Stimulated activated CD4-positive, alpha-beta T cell treated with anti-CD3 and anti-CD28 coated beads, Interleukin-2, amount 100 ng/mL, for 4 hours (primary cell): Measurements from ENCODE around the gene CA10.

Source experiments
- DNase-seq: peaks from one replicate; pipeline ENCODE4 v3.0.0-alpha.2; 2020; ENCODE audit warnings: low read depth

CA10 gene

DNA sequence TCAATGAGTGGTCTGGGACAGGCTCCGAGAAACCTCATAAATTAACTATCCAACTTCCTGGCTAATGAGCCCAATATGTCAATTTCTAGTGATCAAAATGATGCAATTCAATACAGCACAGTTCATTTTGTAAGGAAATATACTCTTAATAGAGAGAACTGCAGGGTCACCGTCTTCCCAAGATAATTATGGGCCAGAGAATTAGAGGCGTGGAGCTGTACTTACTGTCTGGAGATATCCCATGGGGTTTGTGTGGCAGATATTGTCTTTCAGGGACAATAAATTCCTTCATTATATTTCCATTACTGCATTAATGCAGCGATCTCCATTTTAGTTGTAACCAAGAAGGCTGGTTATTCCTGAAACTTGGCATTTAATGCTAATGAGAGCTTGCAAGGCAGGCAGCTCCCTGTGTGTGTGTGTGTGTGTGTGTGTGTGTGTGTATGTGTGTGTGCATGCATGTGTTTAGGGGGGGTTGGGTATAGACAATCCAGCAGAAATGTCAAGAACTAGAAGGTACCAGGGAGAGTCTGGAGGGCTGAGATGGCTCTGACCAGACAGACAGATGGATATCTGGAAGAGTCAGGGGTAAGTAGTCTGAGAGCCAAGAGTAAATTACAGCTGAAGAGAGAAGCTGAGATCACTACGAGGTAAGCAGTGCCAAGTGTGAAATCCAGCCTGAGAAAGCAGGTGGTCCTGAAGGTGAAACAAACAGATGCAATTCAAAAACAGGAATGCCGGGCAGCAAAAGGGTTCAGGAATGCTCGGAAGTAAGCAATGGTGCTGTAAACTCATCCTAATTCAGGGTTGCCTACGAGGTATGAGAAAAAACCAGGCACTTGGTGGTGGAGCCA, 393.0 kb downstream of the CA10 start:
- no peak for DNase-seq

DNA sequence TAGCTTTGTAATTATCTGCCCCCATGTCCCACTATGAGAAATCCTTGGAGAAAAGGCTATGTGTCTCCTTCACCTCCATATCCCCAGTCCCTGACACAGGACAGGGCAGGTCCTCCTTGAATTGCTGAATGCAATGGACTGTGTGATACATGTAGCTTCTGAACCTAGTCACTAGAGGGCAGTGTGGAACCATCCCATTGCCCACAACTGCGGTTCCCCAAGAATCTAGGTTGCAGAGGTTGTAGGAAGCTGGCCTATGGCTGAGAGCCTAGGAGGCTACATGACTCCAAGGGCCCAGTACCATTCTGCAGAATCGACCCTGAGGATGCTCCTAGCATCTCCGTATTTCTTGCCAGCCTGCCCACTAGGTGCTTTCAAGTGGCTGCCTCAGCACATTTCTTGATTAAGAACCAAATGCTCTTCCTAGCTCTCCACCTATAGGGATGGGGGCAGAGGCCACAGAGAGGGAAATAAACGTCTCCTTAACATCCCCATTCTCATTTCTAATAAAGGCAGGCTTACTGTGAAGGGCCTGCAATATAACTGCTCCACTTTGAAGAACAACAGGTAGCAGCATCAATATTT, 394.0 kb downstream of the CA10 start:
- peak; percentile 13 for DNase-seq

DNA sequence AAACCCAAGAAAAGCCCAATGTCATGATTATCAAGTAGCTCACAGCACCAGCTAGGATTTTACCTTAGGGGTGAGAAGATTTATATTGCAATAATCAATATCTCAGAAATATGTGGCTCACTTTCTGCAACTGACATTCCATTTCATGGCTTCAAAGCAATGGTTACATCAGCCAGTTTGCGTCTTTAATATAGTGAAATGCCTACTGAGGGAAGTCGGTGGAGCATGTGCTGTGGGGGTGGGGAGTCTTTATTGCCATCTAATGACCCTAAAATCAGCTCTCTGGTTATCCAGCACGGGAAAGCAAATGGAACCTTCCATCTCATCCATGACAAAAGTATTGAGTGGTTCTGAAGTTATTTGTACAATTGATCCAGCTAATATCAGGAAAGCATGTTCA, 395.5 kb downstream of the CA10 start:
- DNase-seq = no peak

DNA sequence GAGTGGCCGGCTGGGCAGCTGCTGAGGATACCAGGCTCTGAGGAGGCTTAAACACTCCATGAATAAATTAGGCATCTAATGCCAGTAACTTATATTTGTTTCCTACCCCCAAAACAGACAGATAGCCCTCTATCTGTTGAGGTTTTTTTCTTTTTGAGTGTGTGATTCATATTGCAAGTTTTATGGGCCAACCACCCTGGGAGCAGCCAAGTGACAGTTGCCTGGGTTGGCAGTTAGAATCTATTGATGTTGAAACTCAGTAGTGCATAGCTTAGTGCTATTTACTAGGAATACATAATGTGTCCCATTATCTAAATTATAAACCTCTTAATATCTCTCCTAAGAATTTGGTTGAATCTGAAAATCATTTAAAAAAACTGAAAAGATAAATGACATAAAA, 397.4 kb downstream of the CA10 start:
- no peak for DNase-seq

DNA sequence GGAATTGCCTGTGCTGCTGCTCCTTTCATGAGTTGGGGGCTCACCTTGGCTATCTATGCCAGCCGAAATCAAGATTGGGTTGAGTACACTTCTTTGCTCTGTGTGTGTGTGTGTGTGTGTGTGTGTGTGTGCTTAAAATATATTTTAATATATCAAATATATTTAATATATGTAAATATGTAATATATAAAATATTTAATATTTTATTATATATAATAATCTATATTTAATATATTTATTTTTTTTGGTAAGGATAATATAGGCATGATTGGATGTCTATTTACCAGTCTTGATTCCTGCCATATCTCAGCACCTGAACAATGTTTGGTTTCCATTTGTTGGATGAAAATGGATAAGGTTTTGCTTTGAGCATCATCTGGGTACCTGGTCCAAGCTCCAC, 399.3 kb downstream of the CA10 start:
- no peak for DNase-seq

DNA sequence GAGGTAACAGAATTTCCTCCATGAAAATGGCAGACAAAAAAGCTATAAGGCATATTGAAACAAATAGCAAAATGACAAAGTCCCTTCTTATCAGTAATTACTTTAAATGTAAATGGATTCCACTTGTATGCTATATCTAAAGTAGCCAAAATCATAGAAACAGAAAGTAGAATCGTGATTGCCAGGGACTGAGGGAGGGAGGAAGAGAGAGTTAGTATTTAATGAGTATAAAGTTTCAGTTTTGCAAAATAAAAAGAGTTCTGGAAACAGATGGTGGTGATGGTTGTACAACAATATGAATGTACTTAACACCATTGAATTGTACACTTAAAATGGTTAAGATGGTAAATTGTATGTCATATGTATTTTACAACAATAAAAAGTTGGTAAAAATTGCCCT, 407.4 kb downstream of the CA10 start:
- DNase-seq = no peak

DNA sequence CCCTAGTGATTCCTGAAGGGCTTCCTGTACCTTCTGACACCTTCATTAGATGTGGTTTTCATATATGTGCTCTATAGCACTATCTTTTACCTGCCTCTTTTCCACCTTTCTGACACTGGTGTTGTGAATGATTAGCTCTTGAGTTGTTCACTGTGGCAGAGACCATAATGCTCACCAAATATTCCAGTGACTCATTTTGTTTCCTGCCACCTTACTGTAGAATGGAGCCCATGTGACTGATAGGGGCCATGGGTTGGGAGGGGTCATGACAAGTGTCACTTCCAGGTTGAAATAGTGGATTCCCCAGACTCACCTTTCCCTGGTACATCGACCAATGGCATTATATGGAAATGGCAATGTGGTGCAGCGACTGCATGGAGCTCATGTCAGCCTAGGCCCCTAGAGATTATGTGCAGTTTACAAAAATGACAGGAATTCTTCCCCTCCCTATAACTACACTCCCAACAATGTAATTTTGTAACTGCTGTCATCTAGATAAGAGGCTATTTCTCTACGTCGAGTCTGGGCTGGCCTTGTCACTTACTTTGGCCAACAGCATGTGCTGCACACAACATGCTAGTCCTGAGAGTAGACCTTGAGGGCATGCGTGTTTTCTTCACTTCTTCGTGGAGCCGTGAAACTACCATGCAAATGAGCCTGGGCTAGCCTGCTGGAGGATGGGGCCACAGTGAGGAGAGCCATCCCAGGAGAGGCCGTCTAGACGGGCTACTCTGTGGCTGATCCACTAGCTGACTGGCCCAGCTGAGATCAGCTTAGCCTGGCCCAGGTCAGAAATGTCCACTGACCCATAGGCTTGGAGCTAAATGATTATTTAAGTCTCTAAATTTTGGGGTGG, 409.5 kb downstream of the CA10 start:
- no peak for DNase-seq

DNA sequence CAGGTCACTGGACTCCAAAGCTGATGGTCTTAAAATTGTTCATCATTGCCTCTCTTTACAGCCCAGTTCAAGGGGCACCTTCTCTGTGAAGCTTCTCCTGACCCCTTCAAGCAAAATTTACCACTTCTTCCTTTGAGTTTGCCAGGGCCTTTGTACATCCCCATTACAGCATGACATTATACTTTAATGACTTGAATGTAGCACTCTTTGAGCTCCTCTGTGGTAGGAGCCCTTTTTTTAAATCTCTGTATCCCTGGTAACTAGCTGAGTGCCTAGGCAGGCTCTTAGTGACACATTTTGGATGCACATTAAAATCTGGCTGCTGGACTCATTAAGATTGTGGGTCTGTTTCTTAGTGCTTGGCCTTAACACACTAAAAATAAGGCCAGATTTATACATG, 412.1 kb downstream of the CA10 start:
- no peak for DNase-seq

DNA sequence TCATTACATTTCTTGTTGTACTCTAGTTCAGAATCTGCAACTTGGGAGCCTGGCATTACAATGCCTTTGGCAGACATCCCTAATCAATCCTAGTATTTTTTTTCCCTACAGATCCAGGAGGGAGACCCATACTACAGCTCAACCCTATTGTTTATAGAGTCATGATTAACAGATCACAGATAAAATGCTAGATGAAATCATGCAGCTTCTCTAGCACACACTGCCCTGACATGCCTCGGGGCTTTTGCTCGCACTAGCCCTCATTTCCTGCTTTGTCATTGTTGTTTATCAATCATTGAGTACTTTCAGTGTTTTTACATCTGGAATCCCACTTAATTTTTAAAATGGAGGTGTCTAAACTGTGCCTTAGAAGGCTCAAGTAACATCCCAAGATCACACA, 412.5 kb downstream of the CA10 start:
- DNase-seq = no peak

DNA sequence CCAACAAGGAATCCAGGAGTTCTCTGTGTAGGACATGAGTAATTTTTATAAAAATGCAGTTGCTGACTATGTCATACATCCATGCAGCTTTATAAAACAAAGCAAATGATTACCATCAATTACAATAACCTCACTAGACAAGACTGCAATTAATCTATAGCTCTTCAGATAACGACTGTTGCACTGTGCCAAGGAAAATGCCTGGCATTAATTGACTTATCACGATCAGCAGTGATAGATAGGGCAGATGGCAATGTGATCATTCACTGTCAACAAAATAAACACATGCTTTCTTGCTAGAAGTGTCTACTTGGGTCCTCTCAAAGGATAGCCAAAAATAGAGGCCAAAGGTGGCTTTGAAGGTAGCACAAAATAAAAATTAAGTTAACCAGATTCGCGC, 415.0 kb downstream of the CA10 start:
- DNase-seq = no peak

DNA sequence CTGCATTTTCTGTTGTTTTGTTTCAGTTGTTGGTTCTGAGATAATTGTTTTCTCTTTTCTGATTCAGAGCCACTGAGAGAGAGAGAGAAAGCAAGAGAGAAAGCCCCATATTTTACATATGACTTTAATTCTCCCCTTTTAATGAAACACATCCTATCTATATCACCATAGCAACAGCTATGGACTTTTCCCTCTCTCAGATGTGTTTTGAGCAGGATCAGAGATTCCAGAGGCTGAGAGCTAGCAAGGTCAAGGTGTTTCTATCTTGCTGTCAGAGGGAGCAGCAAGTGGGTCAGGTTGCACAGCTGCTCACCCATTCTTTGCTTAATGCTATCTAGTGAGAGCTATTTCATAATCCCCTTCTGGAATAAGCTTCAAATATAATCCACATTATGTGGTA, 415.9 kb downstream of the CA10 start:
- DNase-seq = no peak

DNA sequence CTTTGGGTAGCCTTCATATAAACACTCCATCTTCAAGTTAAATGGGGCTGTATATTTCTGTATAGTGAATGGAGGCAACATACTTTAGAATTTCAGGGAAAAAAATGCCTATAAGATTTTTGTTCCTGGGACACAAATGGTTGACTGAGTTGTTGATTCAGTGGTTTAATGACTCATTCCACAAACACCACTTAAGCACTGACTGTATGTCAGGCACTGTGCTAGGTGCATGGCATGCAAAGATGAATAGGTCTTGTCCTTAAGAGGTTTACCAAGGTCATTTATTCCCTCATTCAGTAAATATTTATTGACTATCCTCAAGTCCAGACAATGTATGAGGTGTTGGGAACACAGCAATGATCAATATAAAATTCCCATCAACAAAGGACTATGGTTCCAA, 417.1 kb downstream of the CA10 start:
- DNase-seq = no peak

DNA sequence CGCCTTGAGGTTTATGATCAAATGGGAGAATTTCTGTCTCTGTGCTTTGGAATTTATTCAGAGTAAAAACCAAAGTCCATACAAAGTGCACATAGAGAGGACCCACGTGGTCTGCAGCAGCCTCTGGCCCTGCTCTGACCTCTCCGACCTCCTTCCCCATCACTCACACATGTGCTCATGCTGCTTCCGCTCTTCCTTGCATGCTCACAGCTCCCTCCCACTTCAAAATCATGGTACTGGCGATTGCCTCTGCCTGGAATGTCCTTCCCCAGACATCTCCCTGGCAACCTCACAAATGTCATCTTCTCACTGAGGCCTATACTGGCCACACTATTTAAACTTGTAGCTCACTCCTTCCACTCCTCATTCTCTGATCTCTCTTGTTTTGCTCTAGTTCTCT, 418.0 kb downstream of the CA10 start:
- no peak for DNase-seq

DNA sequence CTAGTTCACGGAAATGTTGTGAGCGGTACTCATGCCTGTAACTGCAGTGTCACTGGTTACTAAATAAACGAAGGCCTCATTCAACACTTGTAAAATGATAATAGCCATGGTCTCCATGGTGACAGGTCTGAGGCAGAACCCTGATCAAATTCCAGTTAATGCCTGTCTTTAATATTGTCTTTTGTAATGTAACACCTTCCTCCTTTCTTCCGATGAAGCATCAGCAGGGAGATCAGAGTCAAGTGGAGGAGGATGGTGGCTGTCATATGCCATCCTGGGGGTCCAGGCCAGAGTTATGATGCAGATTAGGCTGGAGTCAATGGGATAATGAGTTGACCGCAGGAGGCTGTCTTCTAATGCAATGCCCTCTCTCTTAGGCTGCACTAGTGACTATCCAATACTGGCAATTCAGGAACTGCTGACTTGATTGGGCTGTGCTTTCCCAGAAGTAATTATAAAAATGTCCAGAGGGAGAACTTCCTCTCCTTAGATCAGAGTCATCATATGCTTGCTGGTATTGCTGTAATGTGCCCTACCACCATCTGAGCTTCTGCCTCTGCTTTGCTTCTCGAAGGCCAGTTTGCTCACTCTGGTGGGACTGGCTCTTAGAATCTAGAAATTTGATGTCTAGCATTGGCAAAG, 419.1 kb downstream of the CA10 start:
- no peak for DNase-seq

DNA sequence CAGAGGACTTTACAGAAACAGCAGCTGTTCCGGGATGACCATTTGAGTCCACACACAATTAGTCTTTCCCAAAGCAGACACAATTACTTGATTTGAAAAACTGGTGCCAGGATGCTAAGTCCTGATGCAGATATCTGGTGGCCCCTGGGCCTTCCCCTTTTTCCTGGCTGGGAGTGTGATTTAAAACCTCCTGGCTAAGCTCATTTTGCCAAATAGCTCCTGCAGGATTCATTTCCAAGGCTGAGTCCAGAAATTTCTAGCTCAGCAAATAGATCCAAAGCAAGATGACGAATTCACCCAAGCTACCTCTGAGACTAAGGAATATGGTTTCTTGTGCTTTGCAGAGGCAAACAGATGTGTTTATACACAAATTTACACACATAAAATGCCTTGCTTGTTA, 422.2 kb downstream of the CA10 start:
- DNase-seq = no peak

DNA sequence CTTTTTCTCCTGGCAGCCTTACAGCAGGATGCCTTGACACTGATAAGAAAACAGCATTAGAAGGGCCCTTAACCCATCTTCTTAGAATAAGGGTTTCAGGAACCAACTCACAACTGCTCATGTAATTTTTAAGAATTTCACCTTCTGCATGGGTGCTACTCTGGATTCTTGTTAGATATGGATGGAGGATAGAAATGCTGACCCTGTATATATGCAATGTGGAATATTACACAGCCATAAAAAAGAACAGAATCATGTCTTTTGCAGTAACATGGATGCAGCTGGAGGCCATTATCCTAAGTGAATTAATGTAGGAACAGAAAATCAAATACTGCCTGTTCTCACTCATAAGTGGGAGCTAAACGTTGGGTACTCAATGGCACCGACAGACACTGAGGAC, 423.5 kb downstream of the CA10 start:
- DNase-seq = no peak

DNA sequence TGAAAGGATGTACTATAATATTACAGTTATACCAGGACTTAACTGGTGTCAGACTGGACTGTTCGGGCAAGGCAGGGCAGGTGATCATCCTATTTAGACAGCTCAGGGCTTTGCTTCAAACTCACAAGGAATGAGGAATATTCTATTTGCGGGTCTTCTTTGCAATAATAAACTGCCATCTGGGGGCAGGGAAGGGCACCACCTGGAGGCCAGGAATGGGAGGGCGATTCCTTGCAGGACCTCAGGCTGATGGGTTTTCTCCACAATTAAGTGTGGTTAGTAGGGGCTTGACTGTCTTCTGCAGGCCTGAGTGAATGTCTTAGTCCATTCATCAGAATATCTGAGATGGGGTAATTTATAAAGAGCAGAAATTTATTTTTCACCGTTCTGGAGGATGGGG, 424.1 kb downstream of the CA10 start:
- DNase-seq = no peak

DNA sequence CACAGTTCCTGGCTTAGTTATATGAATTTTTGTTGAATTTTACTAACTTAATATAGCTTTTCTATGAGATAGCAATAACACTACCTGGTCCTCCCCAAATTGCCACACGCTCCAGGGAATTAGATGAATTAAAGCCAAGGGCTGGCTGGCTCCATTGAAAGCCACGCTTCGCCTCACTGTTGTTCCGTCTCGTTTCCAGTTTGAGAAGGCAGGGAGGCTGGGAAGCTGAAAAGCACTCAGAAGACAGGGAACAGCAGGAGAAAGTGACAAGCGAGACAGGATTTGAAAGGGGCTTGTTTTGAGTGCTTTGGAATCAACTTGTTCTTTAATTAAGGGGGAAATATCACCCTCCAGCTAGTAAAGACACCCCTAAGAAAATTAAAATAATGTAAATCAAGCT, 425.3 kb downstream of the CA10 start:
- DNase-seq = no peak

DNA sequence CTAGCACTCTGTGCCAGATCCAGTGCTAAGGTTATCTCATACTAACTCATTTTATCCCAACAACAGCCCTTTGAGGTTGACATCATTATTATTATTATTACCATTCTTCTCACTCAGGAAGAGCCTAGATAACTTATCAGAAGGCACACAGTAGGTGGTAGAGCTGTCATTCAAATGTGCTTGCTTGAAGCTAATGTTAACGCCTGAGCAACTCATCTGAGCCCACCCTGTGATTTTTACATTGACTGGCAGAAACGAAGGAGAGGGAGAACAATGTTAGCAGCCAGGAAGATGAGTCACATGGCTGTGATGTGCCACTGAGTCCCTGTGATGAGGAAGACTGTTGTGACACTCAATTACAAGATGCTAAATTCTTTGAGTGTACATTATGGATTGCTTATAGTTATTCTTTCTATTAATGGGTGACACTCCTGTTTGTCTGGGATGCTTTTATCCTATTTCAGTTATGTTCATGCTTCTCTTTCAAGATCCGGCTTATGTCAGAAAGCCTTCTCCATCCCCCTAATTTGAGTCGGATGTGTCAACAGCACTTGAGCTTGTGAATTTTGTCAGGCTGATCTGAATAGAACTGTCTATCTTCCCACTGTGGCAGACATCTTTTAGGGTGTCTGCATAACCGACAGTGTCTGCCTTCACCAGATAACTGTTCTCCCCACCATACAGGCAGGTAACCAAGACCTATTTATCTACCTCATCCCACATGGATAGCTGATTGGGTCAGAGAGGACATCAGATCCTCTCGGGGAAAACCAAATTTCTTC, 426.4 kb downstream of the CA10 start:
- DNase-seq = no peak

DNA sequence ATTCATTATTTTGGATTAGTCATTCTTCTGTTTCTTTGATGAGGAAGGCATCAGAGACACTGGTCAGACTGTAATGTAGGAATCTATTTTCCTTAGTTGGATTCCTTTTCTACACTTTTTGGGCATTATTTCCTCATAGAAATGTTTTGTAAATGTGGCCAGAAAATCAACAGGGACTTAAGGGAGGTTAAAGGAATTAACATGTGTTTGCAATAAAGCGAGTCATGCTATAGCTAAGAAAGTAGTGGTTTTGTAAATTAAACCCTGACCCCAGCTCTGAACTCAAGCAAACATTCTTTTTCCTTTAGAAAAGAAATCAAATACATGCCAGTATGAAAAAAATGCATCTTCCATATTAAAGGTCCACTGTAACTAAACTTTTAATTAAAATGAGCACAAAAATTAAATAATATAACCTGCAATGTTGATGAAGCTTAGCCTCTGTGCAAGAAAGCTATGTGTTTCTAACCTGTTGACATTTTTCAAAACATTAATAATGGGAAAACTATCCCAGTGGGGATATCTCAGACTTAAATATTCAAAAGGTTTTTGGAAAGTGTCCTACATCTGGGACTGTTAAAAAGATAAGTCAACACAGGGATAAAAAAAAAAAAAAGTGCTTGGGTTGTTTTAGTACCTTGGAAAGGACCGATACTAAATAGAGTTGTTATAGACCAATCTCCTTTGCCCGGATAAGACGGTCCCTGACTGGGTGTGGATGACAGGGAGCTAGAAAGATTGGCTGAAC, 428.0 kb downstream of the CA10 start:
- no peak for DNase-seq

DNA sequence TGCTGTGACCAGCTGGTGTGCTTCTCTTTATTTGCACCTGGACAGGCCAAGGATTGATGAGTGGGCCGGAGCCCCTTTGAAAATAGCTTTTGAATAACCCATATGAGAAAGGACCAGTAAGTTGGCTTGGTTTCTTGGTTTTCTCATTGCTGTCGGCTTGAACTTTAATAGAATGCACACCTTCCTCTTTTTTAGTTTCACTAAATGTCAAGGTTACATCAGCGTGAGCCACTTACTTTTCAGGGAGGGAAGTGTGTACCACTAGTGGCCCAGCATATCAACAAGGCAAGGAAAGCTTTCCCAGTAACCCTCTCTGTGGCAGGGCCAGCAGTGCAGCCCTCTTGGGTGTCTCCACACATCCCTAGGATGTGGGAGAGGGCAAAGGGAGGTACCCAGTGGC, 433.3 kb downstream of the CA10 start:
- DNase-seq = no peak
